HCT116 (cell line): ENCODE results near the gene CTCFL. TPM values are rescaled to one million over a fixed set of nuclear protein-coding genes. Genes with fewer than 3 reads are reported as not detected.

Experiments
- ATAC-seq: fragments of 200-7000 bp; cut with Tn5 transposase; 2 replicates; pipeline ENCODE4 v1.9.1; 2020; ENCODE audit warnings: mild to moderate bottlenecking, moderate library complexity
- BruUV-seq: library from RNA; stranded (reverse); fragments of 400-500 nt; replicated peaks from 2 replicates; lab custom pipeline; 2021; lab: Mats Ljungman, UMichigan
- CTCF ChIA-PET: fragments of 300-600 bp; sonication (Branson Sonifier 250); formaldehyde crosslinking; loops from one replicate; lab custom pipeline; 2021; ENCODE audit warnings: antibody characterized with exemption; lab: Charles Lee
- POLR2A ChIA-PET: fragments of 300-600, 350-600 bp; sonication (Branson Sonifier 250); formaldehyde crosslinking; loops from one replicate; lab custom pipeline; 2021; ENCODE audit warnings: antibody characterized with exemption; lab: Charles Lee
- RAD21 ChIA-PET, 2 experiments: fragments of 300-600 bp; sonication (Branson Sonifier 250); formaldehyde crosslinking; loops; one replicate each; lab custom pipeline; 2023; ENCODE audit warnings: low total read pairs in 2 of 2; ENCODE audit not compliant: uncharacterized antibody in 2 of 2, unreplicated experiment in 2 of 2, low non-redundant PET in 1 of 2; lab: Charles Lee
- DNase-seq: peaks from one replicate; pipeline ENCODE4 v3.0.0-alpha.2; 2010; ENCODE audit warnings: low read depth, low spot score
- H2AFZ ChIP-seq: fragments of 200-600 bp; shearing (Covaris generic), sonication (generic); 2 replicates; pipeline ENCODE4 v1.6.1; 2017; ENCODE audit warnings: low read depth, mixed run types, mixed read lengths, antibody characterized with exemption, low read length; ENCODE audit not compliant: poor library complexity, severe bottlenecking
- H3K27ac ChIP-seq: 2 replicates; pipeline ENCODE4 v1.5.1; 2012; ENCODE audit warnings: low read depth, low read length
- H3K27me3 ChIP-seq: fragments of 200-600 bp; sonication (generic); 2 replicates; pipeline ENCODE4 v1.6.1; 2016; ENCODE audit warnings: mixed run types, low read length, mixed read lengths; ENCODE audit not compliant: insufficient read depth
- H3K36me3 ChIP-seq, 2 experiments: fragments of 200-500 bp in 1 of 2; fragments of 200-600 bp in 1 of 2; sonication (Bioruptor generic) in 1 of 2; sonication (generic) in 1 of 2; 2 replicates each; pipeline versions ENCODE4 v1.5.1 to v1.6.1; 2014 to 2016; ENCODE audit warnings: low read length in 2 of 2, inconsistent platforms in 1 of 2, mixed read lengths in 1 of 2, mixed run types in 1 of 2; ENCODE audit not compliant: insufficient read depth in 2 of 2, control insufficient read depth in 1 of 2
- H3K4me1 ChIP-seq, 2 experiments: fragments of 200-600 bp in 1 of 2; sonication (generic) in 1 of 2; 2 replicates each; pipeline versions ENCODE4 v1.5.1 to v1.6.1; 2012 to 2017; ENCODE audit warnings: low read length in 2 of 2, inconsistent platforms in 1 of 2, mild to moderate bottlenecking in 1 of 2, mixed read lengths in 1 of 2, mixed run types in 1 of 2, moderate library complexity in 1 of 2; ENCODE audit not compliant: insufficient read depth in 2 of 2, control insufficient read depth in 1 of 2
- H3K4me2 ChIP-seq: fragments of 200-600 bp; sonication (generic); 2 replicates; pipeline ENCODE4 v1.6.1; 2017; ENCODE audit warnings: mixed run types, low read length, mixed read lengths
- H3K4me3 ChIP-seq, 2 experiments: fragments of 200-600 bp in 1 of 2; sonication (generic) in 1 of 2; replicated peaks in 1 of 2; 2 replicates each; pipeline ENCODE4 v1.5.1; 2011 to 2016; ENCODE audit warnings: low read length in 2 of 2, control low read depth in 1 of 2, low read depth in 1 of 2, mild to moderate bottlenecking in 1 of 2, mixed read lengths in 1 of 2, mixed run types in 1 of 2
- H3K79me2 ChIP-seq: fragments of 200-600 bp; sonication (generic); 2 replicates; pipeline ENCODE4 v1.6.1; 2017; ENCODE audit warnings: mild to moderate bottlenecking, mixed run types, low read length, moderate library complexity, mixed read lengths; ENCODE audit not compliant: insufficient read depth
- H3K9ac ChIP-seq: fragments of 200-600 bp; sonication (generic); 2 replicates; pipeline ENCODE4 v1.6.1; 2016; ENCODE audit warnings: low read length, mixed read lengths
- H3K9me2 ChIP-seq: fragments of 200-600 bp; sonication (generic), shearing (Covaris generic); 2 replicates; pipeline ENCODE4 v1.6.1; 2017; ENCODE audit warnings: mixed run types, mild to moderate bottlenecking, moderate library complexity; ENCODE audit not compliant: insufficient read depth
- H3K9me3 ChIP-seq, 2 experiments: fragments of 200-500 bp in 1 of 2; fragments of 200-600 bp in 1 of 2; sonication (Bioruptor generic) in 1 of 2; sonication (generic) in 1 of 2; 2 replicates each; pipeline ENCODE4 v1.6.1; 2014 to 2017; ENCODE audit warnings: low read length in 2 of 2, mixed read lengths in 2 of 2, inconsistent platforms in 1 of 2, low read depth in 1 of 2, mild to moderate bottlenecking in 1 of 2, mixed run types in 1 of 2, moderate library complexity in 1 of 2; ENCODE audit not compliant: control insufficient read depth in 1 of 2, insufficient read depth in 1 of 2
- H4K20me1 ChIP-seq: fragments of 200-600 bp; sonication (generic), shearing (Covaris generic); 2 replicates; pipeline ENCODE4 v1.6.1; 2017; ENCODE audit warnings: mixed run types, mild to moderate bottlenecking, moderate library complexity; ENCODE audit not compliant: insufficient read depth
- CBX3 ChIP-seq: IDR thresholded peaks from 2 replicates; pipeline ENCODE4 v1.6.1; 2012; ENCODE audit warnings: low read depth
- CEBPB ChIP-seq: IDR thresholded peaks from 2 replicates; pipeline ENCODE4 v1.6.1; 2012; ENCODE audit warnings: low read depth
- ELF1 ChIP-seq: IDR thresholded peaks from 2 replicates; pipeline ENCODE4 v1.6.1; 2012; ENCODE audit warnings: low read depth, borderline replicate concordance
- EZH2 ChIP-seq: fragments of 200-600 bp; sonication (generic); IDR thresholded peaks from 2 replicates; pipeline ENCODE4 v1.6.1; 2017; ENCODE audit warnings: antibody characterized with exemption, mixed run types
- EZH2phosphoT487 ChIP-seq: fragments of 200-600 bp; IDR thresholded peaks from 2 replicates; pipeline ENCODE4 v1.6.1; 2018; ENCODE audit warnings: antibody characterized with exemption, borderline replicate concordance
- FOSL1 ChIP-seq: IDR thresholded peaks from 2 replicates; pipeline ENCODE4 v1.6.1; 2012; ENCODE audit warnings: low read depth
- MAX ChIP-seq: IDR thresholded peaks from 2 replicates; pipeline ENCODE4 v1.6.1; 2012
- POLR2A ChIP-seq: IDR thresholded peaks from 2 replicates; pipeline ENCODE4 v1.7.0; 2011; ENCODE audit warnings: borderline replicate concordance; ENCODE audit not compliant: insufficient read depth, insufficient read length; ENCODE audit errors: extremely low read depth
- POLR2AphosphoS5 ChIP-seq: IDR thresholded peaks from 2 replicates; pipeline ENCODE4 v1.6.1; 2011; ENCODE audit warnings: mild to moderate bottlenecking, low read depth, low read length, moderate library complexity
- RAD21 ChIP-seq: IDR thresholded peaks from 2 replicates; pipeline ENCODE4 v1.6.1; 2012; ENCODE audit warnings: low read depth, mild to moderate bottlenecking
- SIN3A ChIP-seq: IDR thresholded peaks from 2 replicates; pipeline ENCODE4 v1.6.1; 2012; ENCODE audit warnings: low read depth
- SRF ChIP-seq: IDR thresholded peaks from 2 replicates; pipeline ENCODE4 v1.6.1; 2012; ENCODE audit warnings: low read depth
- ZFX ChIP-seq: fragments of 450-650 bp; IDR thresholded peaks from 2 replicates; pipeline ENCODE4 v1.6.1; 2017
- ZNF274 ChIP-seq: fragments of 200-500 bp; sonication (Bioruptor generic); IDR thresholded peaks from 2 replicates; pipeline ENCODE4 v1.6.1; 2014; ENCODE audit warnings: mild to moderate bottlenecking, low read depth, low read length, inconsistent platforms
- intact Hi-C: fragments of 100-400 bp; cut with micrococcal nuclease; formaldehyde crosslinking; loops from 2 replicates; pipeline ENCODE4 v1.10.0; 2022
- total RNA-seq: library from RNA; stranded (reverse); gene quantifications from one replicate; pipeline ENCODE4 v1.2.1, GENCODE V29; 2021; ENCODE audit not compliant: unreplicated experiment

The CTCFL gene
- total RNA-seq, 1 experiment from 2014 or later: 0.34 TPM

- Histone ChIP-seq H3K4me2 (no peak overlapping the region), H3K4me1 (no peaks in the 10 kb centered on the region), H3K9ac (no peak overlapping the region), H3K36me3 (no peaks in the 10 kb centered on the region), H3K27ac (no peak overlapping the region), H2AFZ (no peak overlapping the region), H3K4me3 (no peak overlapping the region), H3K9me3 (no peaks in the 10 kb centered on the region), H4K20me1 (no peaks in the 10 kb centered on the region)
- CTCF ChIA-PET: no interaction called here
- RAD21 ChIA-PET: no interaction called here
- BruUV-seq: no TSS peak
- DNase-seq: no peak
- POLR2A ChIA-PET: no interaction called here
- intact Hi-C loops: no loop called here
- no peak for ATAC-seq
- TF ChIP-seq SRF (no peak), ZNF274 (no peak), MAX (no peak), SIN3A (no peak), RAD21 (no peak)
- TF ChIP-seq, all 23 proteins: peak for 0
- H3K9me2 ChIP-seq: no peaks in the 10 kb centered on the region
- H3K79me2 ChIP-seq: no peaks in the 10 kb centered on the region
- H3K27me3 ChIP-seq: no peaks in the 10 kb centered on the region
Observed at GRCh38 chr20:57504411-57504810, 20.5 kb downstream of the CTCFL start.

- DNase-seq (no peak), ATAC-seq (no peak)
- H3K9ac ChIP-seq: no peak overlapping the region
- TF ChIP-seq POLR2AphosphoS5: no peak
- no peak for TF ChIP-seq FOSL1
- no peak for TF ChIP-seq EZH2
- no peak for TF ChIP-seq ZFX
- TF ChIP-seq SRF: no peak
- TF ChIP-seq CBX3: no peak
- no peak for TF ChIP-seq CEBPB
- TF ChIP-seq EZH2phosphoT487: no peak
- TF ChIP-seq POLR2A: no peak
- TF ChIP-seq ELF1: no peak
- H3K4me2 ChIP-seq: no peak overlapping the region
- no peaks in the 10 kb centered on the region for H3K79me2 ChIP-seq
- no peaks in the 10 kb centered on the region for H3K9me3 ChIP-seq
- no peaks in the 10 kb centered on the region for H3K36me3 ChIP-seq
- RAD21 ChIA-PET: no interaction called here
- no peak overlapping the region for H3K4me3 ChIP-seq
- H4K20me1 ChIP-seq: no peaks in the 10 kb centered on the region
- no peaks in the 10 kb centered on the region for H3K27me3 ChIP-seq
- intact Hi-C loops: no loop called here
- POLR2A ChIA-PET: no interaction called here
- H3K4me1 ChIP-seq: peaks cover 6 to 7% of the 10 kb centered on the region in 2 experiments; a peak in 3 of 4 replicates
- no peak overlapping the region for H2AFZ ChIP-seq
- H3K27ac ChIP-seq: no peak overlapping the region
- CTCF ChIA-PET: no interaction called here
- BruUV-seq: no TSS peak
- H3K9me2 ChIP-seq: no peaks in the 10 kb centered on the region
Observed at GRCh38 chr20:57503035-57503658, 21.8 kb downstream of the CTCFL start.
